Stimulated activated CD4-positive, alpha-beta T cell treated with anti-CD3 and anti-CD28 coated beads, Interleukin-4, amount 100 ng/mL, for 4 hours (primary cell): Measurements from ENCODE around the gene NEAT1.

ENCODE experiments used
- DNase-seq, 2 experiments: peaks; one replicate each; pipeline ENCODE4 v3.0.0-alpha.2; 2020

Gene NEAT1

GRCh38 chr11:65390099-65390941, 32.3 kb upstream of the NEAT1 start:
- no peak for DNase-seq

GRCh38 chr11:65390996-65391395, 31.6 kb upstream of the NEAT1 start:
- no peak for DNase-seq

GRCh38 chr11:65392186-65392829, 30.3 kb upstream of the NEAT1 start:
- no peak for DNase-seq

- no peak for DNase-seq
Measured at GRCh38 chr11:65392899-65393298, 29.7 kb upstream of the NEAT1 start.

GRCh38 chr11:65393513-65394079, 29.0 kb upstream of the NEAT1 start:
- no peak for DNase-seq

- no peak for DNase-seq
Measured at GRCh38 chr11:65394125-65394536, 28.5 kb upstream of the NEAT1 start.

- DNase-seq, result no peak
Measured at GRCh38 chr11:65395961-65396530, 26.6 kb upstream of the NEAT1 start.

GRCh38 chr11:65396769-65397745, 25.5 kb upstream of the NEAT1 start:
- no peak for DNase-seq

- DNase-seq, result no peak
Measured at GRCh38 chr11:65398362-65398910, 24.2 kb upstream of the NEAT1 start.

GRCh38 chr11:65399249-65399648, 23.3 kb upstream of the NEAT1 start:
- no peak for DNase-seq

GRCh38 chr11:65399845-65400244, 22.8 kb upstream of the NEAT1 start:
- DNase-seq, result no peak

- no peak for DNase-seq
Measured at GRCh38 chr11:65400307-65401072, 22.1 kb upstream of the NEAT1 start.

GRCh38 chr11:65401073-65401802, 21.4 kb upstream of the NEAT1 start:
- DNase-seq, result no peak

GRCh38 chr11:65401803-65402248, 20.8 kb upstream of the NEAT1 start:
- DNase-seq, result no peak

- no peak for DNase-seq
Measured at GRCh38 chr11:65402790-65403189, 19.8 kb upstream of the NEAT1 start.

- no peak for DNase-seq
Measured at GRCh38 chr11:65403607-65404121, 18.9 kb upstream of the NEAT1 start.

- DNase-seq, result no peak
Measured at GRCh38 chr11:65404210-65404609, 18.4 kb upstream of the NEAT1 start.

GRCh38 chr11:65404638-65405339, 17.8 kb upstream of the NEAT1 start:
- DNase-seq, result no peak

GRCh38 chr11:65410936-65411680, 11.5 kb upstream of the NEAT1 start:
- no peak for DNase-seq
